ENCODE measurements around the gene BBS7.
A peak's percentile ranks its signal among the peaks of the same experiment; 100 is the strongest.

BBS7 gene

DNA sequence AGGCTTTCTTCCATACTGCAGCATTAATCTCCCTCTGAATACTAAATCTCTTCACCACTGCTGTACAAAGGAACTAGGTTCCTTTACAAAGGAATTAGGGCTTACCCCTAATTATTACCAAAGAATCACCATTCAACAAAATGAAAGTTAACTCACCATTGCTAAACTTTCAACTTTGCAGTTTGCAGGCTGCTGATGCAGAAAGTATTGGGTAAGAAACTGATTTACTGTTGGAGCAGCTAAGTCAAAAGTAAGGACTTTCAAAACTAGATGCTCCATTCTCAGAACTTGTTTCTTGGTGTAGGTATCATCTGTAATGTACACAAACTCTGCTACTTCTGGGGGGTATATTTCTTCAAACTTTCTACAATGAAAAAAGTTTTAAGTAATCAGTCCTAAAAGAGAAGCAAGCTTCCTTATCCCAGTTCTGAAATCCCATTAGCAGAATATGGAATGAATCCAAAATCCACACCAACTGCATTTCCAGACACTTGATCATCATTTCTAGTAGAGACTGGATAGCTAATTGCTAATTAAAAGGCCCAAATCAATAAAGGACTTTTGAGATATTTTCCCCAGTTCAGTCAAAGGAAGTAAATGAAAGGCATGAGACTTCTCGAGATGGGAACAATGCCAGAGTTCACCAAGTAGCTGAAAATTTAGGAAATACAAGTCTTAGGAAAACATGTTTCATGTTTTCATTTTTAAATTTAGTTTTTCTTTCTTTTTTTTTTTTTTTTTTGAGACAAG, 50.9 kb downstream of the BBS7 start:
- Mint-ChIP-seq H3K27me3 (peaks cover 3% of the 10 kb centered on the region), H3K4me3 (no peak overlapping the region), H3K4me1 (peaks cover 61% of the 10 kb centered on the region), H3K36me3 (peaks cover 58% of the 10 kb centered on the region), H3K27ac (peak overlapping the region; percentile 69), H3K9me3 (no peaks in the 10 kb centered on the region)
- CTCF ChIA-PET: interaction anchor here (1.0 kb wide), 1 partner anchor 8 kb away, joined by 3 read pairs; no protein-coding TSS in a partner anchor
- DNase-seq: no peak

DNA sequence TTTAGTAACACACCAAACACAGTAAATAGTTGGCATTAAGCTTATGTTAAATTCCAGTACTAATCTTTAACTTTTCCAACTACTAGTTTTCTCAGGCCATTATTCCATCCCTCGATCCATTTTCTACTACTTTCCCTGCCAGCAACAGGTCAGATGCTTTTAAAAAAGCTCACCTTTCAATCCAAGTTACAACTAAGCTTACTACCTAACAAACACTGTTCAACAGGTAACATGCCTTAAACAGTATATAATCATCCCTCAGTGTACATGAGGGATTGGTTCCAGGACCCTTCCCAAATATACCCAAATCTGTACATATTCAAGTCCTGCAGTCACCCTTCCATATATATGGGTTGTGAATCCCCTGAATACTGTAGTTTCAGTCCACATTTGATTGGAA, 52.1 kb downstream of the BBS7 start:
- H3K36me3 Mint-ChIP-seq: peaks cover 61% of the 10 kb centered on the region
- CTCF ChIA-PET: interaction anchor here (0.8 kb wide), 1 partner anchor 9 kb away, joined by 3 read pairs; no protein-coding TSS in a partner anchor

DNA sequence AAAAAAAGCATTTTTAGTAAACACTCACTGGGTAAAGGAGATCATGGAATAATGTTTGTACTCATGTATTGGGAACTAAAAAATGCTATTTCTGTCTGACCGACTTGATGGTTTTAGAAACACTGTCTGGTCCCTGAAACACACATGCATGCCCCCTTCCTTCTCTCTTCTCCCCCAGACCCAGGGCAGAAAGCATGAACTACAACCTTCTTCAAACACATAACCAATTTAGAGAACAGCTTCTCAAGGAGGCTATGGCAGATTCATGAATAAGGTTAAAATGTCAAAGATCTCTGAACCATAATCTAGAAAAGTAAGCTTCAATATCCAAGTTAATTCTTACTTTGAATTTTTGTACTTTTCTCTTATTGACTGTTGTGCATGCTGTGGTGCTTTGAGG, 52.6 kb downstream of the BBS7 start:
- no peaks in the 10 kb centered on the region for H3K9me3 Mint-ChIP-seq
- CTCF ChIA-PET: interaction anchor here (0.8 kb wide), 1 partner anchor 9 kb away, joined by 3 read pairs; no protein-coding TSS in a partner anchor
- no peak for DNase-seq
- H3K27ac Mint-ChIP-seq: peak overlapping the region; percentile 37
- H3K4me3 Mint-ChIP-seq: no peak overlapping the region
- H3K4me1 Mint-ChIP-seq: peaks cover 54% of the 10 kb centered on the region
- no peaks in the 10 kb centered on the region for H3K27me3 Mint-ChIP-seq
- H3K36me3 Mint-ChIP-seq: peaks cover 62% of the 10 kb centered on the region

More for the DNA sequence above, 52.1 kb downstream of the BBS7 start:
- DNase-seq: no peak
- H3K27me3 Mint-ChIP-seq: no peaks in the 10 kb centered on the region
- no peak overlapping the region for H3K4me3 Mint-ChIP-seq
- H3K27ac Mint-ChIP-seq: peak overlapping the region; percentile 8
- H3K9me3 Mint-ChIP-seq: no peaks in the 10 kb centered on the region
- H3K4me1 Mint-ChIP-seq: peaks cover 54% of the 10 kb centered on the region

DNA sequence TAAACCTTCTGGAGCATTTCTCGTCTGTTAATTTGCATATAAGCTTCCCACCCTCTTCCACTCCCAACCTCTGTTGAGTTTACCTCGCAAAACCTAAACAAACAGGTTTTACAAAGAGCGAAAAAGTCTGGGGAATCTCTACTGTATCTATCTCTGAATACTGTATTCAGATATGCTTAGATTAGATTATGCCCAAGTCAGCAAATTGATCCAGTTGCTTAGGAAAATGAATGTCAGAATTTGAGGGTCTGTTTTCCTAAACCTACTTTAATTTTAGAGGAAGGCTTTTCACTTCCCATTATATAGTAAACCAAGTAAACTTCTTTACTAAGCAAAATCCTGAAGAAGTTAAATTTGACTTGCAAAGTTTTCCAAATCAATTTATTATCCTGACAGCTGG, 53.3 kb downstream of the BBS7 start:
- Mint-ChIP-seq H3K4me1 (peaks cover 47% of the 10 kb centered on the region), H3K27me3 (no peaks in the 10 kb centered on the region), H3K9me3 (no peaks in the 10 kb centered on the region), H3K36me3 (peaks cover 58% of the 10 kb centered on the region), H3K4me3 (no peak overlapping the region), H3K27ac (no peak overlapping the region)
- CTCF ChIA-PET: no interaction called here
- DNase-seq: no peak

DNA sequence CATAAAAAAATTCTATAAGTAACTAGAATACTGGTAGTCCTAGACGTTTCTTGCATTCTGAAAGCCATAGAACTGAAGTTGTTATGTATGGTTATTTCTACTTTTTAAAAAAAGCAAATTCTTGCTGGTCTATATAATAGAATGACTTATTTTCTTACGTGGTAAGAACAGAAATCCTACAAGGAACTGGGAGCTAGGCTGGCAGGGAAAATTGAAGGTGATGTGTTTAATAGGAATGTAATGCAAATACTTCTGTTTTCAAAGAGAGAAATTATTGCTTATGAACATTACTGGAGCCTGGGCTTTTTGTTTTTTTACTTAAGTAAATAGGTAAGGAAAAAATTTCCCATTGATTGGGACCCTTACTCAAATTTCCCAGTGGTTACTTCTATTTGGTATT, 55.5 kb downstream of the BBS7 start:
- CTCF ChIA-PET: no interaction called here
- Mint-ChIP-seq H3K27me3 (no peaks in the 10 kb centered on the region), H3K36me3 (peaks cover 55% of the 10 kb centered on the region), H3K4me1 (peaks cover 41% of the 10 kb centered on the region), H3K27ac (peak overlapping the region; percentile 15), H3K4me3 (no peak overlapping the region), H3K9me3 (no peaks in the 10 kb centered on the region)
- DNase-seq: no peak

DNA sequence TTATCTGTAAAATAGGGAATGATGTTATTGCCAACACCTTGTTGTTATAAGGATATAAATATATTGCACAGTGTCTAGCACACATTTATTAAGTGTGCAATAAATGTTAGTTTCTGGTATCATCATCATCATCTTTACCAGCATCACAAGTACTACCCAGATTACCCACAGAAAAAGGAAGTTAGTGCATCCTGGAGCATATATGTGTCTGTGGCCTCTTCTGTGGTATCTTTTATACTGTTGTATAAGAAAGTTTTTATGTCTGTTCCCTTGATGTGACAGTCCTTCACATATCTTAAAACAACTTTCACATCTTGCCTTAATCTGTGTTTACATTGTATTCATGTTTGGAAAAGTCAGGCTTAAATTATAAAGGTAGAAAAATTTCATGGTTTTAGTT, 59.2 kb downstream of the BBS7 start:
- H3K36me3 Mint-ChIP-seq: peaks cover 40% of the 10 kb centered on the region
- CTCF ChIA-PET: interaction anchor here (1.1 kb wide), 1 partner anchor 9 kb away, joined by 3 read pairs; no protein-coding TSS in a partner anchor
- peak overlapping the region; percentile 42 for H3K27ac Mint-ChIP-seq
- H3K4me3 Mint-ChIP-seq: no peak overlapping the region
- no peaks in the 10 kb centered on the region for H3K9me3 Mint-ChIP-seq
- no peak for DNase-seq
- peaks cover 23% of the 10 kb centered on the region for H3K4me1 Mint-ChIP-seq
- H3K27me3 Mint-ChIP-seq: no peaks in the 10 kb centered on the region

DNA sequence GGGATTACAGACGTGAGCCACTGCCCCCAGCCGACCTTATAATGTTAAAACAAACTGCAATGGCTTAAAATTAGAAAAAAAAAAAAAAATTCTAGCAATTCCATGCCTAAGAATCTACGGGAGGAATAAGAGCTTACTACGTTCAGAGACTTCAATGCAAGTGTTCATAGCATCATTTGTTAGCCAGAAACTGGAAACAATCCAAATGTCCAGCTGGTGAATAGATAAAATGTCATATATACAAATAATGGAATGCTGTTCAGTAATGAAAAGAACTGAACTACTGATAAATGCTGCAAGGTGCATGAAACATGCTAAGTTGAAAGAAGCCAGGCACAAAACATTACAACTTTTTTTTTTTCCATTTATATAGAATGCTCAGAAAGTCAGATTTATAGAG, 63.9 kb downstream of the BBS7 start:
- CTCF ChIA-PET: interaction anchor here (0.6 kb wide), 2 partner anchors 149 to 695 kb away, joined by 3 read pairs; no protein-coding TSS in a partner anchor
- peaks cover 49% of the 10 kb centered on the region for H3K36me3 Mint-ChIP-seq
- no peak overlapping the region for H3K27ac Mint-ChIP-seq
- no peaks in the 10 kb centered on the region for H3K9me3 Mint-ChIP-seq
- no peak overlapping the region for H3K4me3 Mint-ChIP-seq
- DNase-seq: no peak
- H3K27me3 Mint-ChIP-seq: no peaks in the 10 kb centered on the region
- peaks cover 41% of the 10 kb centered on the region for H3K4me1 Mint-ChIP-seq

DNA sequence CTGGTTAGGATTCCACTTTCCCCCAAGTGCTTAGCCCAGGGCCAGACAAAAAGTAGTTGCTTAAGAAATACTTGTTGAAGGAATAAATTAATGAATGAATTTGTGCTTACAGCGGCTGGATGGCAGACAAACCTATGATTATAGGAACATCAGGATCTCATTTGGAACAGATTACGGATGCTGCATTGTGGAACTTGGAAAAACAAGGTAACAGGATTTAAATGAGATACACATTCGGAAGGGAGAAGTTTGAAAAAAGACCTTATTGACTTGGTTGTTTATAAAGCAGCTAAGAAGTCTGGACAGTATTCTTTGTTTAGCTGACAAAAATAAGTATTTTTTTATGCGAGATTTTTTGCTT, 68.6 kb downstream of the BBS7 start:
- CTCF ChIA-PET: interaction anchor here (1.1 to 1.3 kb wide), 2 partner anchors 21 to 105 kb away, joined by 3 to 5 read pairs; partner anchors contain the start of genes ANXA5 and CCNA2
- DNase-seq: no peak
- H3K9me3 Mint-ChIP-seq: no peaks in the 10 kb centered on the region
- peak overlapping the region; percentile 85 for H3K4me3 Mint-ChIP-seq
- peaks cover 32% of the 10 kb centered on the region for H3K36me3 Mint-ChIP-seq
- peak overlapping the region; percentile 96 for H3K27ac Mint-ChIP-seq
- peaks cover 4% of the 10 kb centered on the region for H3K27me3 Mint-ChIP-seq
- peaks cover 51% of the 10 kb centered on the region for H3K4me1 Mint-ChIP-seq

DNA sequence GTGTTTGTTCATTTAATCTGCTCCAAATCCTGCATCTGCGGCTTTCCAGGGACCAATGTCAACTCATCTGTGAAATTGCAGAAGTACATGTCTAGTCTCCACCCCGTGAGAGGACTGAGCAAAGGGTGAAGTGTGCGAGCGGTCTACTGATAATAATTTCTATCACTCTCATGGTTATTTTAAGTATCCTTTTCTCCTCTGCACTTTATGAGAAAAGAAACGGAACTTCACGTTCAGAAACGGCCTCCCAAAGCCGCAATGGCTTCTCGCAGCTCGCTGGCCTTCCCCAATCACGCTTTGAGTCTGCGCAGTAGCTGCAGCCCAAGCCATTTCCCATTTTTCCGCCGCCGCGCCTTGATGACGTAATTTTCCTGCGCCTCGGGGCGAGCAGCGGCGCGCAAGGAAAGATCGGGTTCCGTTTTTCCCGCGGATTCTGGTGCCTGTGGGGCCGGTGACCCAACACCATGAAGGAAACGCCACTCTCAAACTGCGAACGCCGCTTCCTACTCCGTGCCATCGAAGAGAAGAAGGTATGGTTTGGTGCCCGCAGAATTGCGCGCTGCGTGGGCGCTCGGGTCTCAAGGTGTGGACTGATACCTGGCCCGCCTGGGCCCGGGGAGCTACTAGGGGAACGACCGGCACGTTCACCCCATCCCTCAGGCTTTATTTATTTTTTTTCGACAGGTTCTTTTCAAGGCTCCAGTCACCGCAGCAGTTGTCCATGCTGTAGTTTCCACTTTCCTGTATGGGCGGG, 69.1 kb downstream of the BBS7 start, which contains the start of gene EXOSC9:
EXOSC9 (plus strand) TSS at position 363 of the 754 bp plus-strand sequence; CDS start at position 465, 102 bp downstream.
- no peaks in the 10 kb centered on the region for H3K9me3 Mint-ChIP-seq
- CTCF ChIA-PET: interaction anchor here (1.1 to 1.3 kb wide), 2 partner anchors 22 to 105 kb away, joined by 3 to 5 read pairs; partner anchors contain the start of genes ANXA5 and CCNA2
- H3K36me3 Mint-ChIP-seq: peaks cover 26% of the 10 kb centered on the region
- DNase-seq: peak; percentile 94
- H3K27ac Mint-ChIP-seq: peak within 1 kb of the TSS; percentile 96
- peaks cover 4% of the 10 kb centered on the region for H3K27me3 Mint-ChIP-seq
- H3K4me3 Mint-ChIP-seq: peak within 1 kb of the TSS; percentile 85
- H3K4me1 Mint-ChIP-seq: peaks cover 51% of the 10 kb centered on the region

DNA sequence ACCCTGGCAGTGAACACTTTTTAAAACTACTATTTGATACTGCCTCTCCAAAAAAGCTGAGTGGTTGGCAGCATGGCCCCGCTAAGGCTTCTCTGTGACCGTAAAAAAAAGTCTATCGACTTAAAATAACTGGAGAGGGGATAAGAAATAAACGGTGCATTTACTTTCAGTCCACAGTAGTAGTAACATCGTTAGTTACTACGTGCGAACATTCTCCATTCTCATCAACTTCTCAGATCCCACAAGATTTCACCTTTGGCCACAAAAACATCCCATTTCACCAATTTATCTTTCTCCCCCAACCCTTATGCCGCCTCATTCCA, 69.7 kb downstream of the BBS7 start:
- H3K27ac Mint-ChIP-seq: peak overlapping the region; percentile 96
- H3K36me3 Mint-ChIP-seq: peaks cover 26% of the 10 kb centered on the region
- DNase-seq: no peak
- CTCF ChIA-PET: no interaction called here
- peaks cover 56% of the 10 kb centered on the region for H3K4me1 Mint-ChIP-seq
- no peaks in the 10 kb centered on the region for H3K9me3 Mint-ChIP-seq
- H3K4me3 Mint-ChIP-seq: peak overlapping the region; percentile 85
- peaks cover 4% of the 10 kb centered on the region for H3K27me3 Mint-ChIP-seq

DNA sequence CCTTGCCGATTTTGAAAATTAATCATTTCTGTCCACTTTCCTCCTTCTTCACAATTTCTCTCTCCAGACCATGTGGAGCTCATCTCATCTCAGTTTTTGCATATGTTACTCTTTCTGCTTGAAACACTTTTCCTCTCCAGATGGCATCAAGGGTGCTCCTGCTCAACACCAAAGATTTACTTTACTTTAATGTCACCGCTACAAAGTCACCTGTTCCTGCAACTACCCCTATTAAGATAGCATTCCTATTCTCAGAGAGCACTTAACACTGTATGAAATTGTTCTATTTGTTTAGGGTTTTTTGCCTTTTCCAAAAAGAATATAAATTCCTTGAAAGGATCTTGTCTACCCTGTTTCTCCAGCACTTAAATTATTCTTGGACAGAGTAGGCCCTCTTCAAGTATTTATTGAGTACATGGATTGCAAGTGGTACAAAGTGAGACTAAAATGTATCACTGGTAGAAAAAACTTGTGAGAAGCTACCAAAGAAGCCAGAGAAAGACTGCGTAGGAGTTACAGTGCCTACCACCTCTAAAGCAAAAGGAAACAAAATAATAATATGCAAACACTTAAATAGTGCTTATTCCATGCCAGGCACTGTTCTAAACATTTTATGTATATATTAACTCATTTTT, 70.3 kb downstream of the BBS7 start:
- DNase-seq: no peak
- Mint-ChIP-seq H3K4me1 (peaks cover 59% of the 10 kb centered on the region), H3K4me3 (peak overlapping the region; percentile 85), H3K27me3 (peaks cover 4% of the 10 kb centered on the region), H3K36me3 (peaks cover 20% of the 10 kb centered on the region), H3K9me3 (no peaks in the 10 kb centered on the region), H3K27ac (peak overlapping the region; percentile 96)
- CTCF ChIA-PET: interaction anchor here (1.1 kb wide), 1 partner anchor 104 kb away, joined by 4 read pairs; the partner anchor contains the start of gene ANXA5

DNA sequence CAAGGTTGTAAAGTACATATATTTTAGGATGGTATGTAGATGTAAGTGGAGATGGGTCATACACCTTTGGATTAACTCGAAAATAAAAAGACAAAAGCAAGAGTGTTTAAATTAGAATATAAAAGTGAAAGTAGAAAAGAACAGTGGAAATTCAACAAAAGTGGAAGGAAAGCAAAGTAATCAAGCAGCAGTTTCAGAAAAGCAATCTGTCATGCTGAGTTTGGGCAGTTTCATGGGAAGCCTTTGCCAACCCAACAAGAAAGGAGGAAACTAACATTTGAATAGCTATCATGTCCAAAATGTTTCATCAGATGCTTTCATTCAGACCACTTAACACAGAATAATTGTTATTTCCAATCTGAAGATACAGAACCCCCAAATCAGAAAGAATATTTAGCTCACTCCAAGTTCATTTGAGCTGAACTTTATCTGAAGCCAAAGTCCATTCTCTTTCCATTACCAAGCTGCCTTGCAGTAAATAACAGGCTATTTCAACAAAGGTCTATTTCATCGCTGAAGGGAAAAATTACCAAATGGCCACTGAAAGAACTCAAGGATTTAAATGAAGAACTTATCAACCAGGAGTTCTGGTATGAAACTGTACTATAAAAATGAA, 71.0 kb downstream of the BBS7 start:
- CTCF ChIA-PET: interaction anchor here (1.1 kb wide), 1 partner anchor 103 kb away, joined by 4 read pairs; the partner anchor contains the start of gene ANXA5
- peaks cover 4% of the 10 kb centered on the region for H3K27me3 Mint-ChIP-seq
- H3K27ac Mint-ChIP-seq: peak overlapping the region; percentile 96
- H3K9me3 Mint-ChIP-seq: no peaks in the 10 kb centered on the region
- no peak for DNase-seq
- peaks cover 58% of the 10 kb centered on the region for H3K4me1 Mint-ChIP-seq
- H3K4me3 Mint-ChIP-seq: peak overlapping the region; percentile 44
- peaks cover 15% of the 10 kb centered on the region for H3K36me3 Mint-ChIP-seq

DNA sequence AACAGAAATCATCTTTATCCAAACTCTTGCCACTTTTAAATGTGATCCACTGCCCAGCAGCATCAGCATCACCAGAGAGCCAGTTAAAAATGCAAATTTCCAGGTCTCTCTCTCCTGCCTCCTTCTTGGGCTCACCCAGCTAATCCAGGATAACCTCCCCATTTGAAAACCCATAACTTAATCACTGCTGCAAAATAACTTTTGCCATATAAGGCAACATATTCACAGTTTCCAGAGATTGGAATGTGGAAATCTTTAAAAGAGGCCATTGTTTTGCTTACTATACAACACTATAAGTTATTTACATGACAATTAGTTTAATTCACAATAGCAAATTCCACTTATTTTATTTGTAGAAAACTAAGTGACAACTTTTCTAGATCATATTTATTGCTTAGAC, 74.0 kb downstream of the BBS7 start:
- CTCF ChIA-PET: interaction anchor here (1.2 to 2.2 kb wide), 2 partner anchors 30 to 73 kb away, joined by 3 to 6 read pairs; partner anchors contain the start of gene BBS7
- no peak overlapping the region for H3K27ac Mint-ChIP-seq
- H3K4me1 Mint-ChIP-seq: peaks cover 39% of the 10 kb centered on the region
- H3K36me3 Mint-ChIP-seq: peaks cover 1% of the 10 kb centered on the region
- peaks cover 3% of the 10 kb centered on the region for H3K27me3 Mint-ChIP-seq
- DNase-seq: no peak
- H3K9me3 Mint-ChIP-seq: no peaks in the 10 kb centered on the region
- no peak overlapping the region for H3K4me3 Mint-ChIP-seq
